Erythroblast (primary cell): ENCODE results near the gene RFC4.
"Not testable (repeated sequence)": the region's sequence is repeated elsewhere in the genome, so short reads cannot be mapped to it uniquely, and the experiment has no call there.

Experiments
- DNase-seq, 2 experiments: peaks; one replicate each; lab custom pipeline; 2025; lab: John Stamatoyannopoulos, UW
- GATA1 ChIP-seq: IDR thresholded peaks from 2 replicates; pipeline ENCODE4 v1.6.1; 2011; ENCODE audit warnings: low read depth, mild to moderate bottlenecking, control low read depth, low read length, moderate library complexity
- POLR2A ChIP-seq: IDR thresholded peaks from 2 replicates; pipeline ENCODE4 v1.6.1; 2011; ENCODE audit warnings: mild to moderate bottlenecking, low read length

RFC4 gene

DNA sequence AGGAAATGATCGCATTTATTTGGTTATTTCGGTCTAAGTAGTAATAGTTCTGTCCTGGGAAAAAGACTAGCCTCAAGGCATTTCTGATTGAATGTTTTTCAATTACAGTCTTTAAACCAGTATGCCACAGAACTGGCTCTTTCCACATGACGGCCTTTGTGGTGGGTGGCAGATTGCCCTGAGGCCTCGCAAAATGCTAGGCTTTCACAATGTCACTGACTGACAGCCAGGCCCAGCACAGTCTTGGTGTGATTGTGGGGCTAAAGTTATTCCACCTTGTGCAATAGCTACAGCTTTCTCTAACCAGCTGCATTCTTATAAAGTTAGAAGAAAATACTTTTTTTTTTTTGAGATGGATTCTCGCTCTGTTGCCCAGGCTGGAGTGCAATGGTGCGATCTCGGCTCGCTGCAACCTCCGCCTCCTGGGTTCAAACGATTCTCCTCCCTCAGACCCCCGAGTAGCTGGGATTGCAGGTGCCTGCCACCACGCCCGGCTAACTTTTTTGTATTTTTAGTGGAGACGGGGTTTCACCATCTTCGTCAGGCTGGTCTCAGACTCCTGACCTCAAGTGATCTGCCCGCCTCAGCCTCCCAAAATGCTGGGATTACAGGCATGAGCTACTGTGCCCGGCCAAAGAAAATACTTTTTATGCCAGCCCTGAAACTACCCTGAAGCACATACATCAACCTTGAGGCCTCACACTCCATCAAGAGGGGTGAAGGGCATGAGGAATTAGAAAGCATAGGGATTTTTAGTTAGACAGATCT, 33.8 kb upstream of the RFC4 start:
- DNase-seq, result no peak
- no peak for TF ChIP-seq POLR2A
- no peak for TF ChIP-seq GATA1

- TF ChIP-seq POLR2A (no peak), GATA1 (no peak)
- no peak for DNase-seq
Measured at GRCh38 chr3:186832276-186832675, 26.0 kb upstream of the RFC4 start.

DNA sequence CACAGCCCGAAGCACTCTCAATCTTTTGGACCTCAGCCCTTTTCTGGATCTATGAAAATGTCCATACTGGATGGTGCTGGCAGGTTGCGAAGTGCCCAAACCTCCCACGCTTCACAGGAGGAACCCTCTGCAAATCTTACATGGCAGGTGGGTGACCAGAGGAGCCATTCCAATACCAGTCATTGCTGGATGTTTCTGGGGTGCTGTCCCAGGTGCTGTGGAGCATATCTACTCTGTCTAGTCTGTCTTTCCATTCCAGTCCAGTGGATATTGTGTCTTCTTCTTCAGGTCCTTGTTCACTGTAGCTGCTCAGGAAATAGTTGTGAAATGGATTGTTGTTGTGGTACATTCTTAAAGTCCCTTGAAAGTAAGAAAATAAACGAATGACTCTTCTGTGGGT, 25.5 kb upstream of the RFC4 start:
- TF ChIP-seq GATA1 (no peak), POLR2A (no peak)
- DNase-seq, result no peak

GRCh38 chr3:186828340-186828739, 22.1 kb upstream of the RFC4 start:
- DNase-seq, result no peak
- TF ChIP-seq POLR2A, result no peak
- no peak for TF ChIP-seq GATA1

DNA sequence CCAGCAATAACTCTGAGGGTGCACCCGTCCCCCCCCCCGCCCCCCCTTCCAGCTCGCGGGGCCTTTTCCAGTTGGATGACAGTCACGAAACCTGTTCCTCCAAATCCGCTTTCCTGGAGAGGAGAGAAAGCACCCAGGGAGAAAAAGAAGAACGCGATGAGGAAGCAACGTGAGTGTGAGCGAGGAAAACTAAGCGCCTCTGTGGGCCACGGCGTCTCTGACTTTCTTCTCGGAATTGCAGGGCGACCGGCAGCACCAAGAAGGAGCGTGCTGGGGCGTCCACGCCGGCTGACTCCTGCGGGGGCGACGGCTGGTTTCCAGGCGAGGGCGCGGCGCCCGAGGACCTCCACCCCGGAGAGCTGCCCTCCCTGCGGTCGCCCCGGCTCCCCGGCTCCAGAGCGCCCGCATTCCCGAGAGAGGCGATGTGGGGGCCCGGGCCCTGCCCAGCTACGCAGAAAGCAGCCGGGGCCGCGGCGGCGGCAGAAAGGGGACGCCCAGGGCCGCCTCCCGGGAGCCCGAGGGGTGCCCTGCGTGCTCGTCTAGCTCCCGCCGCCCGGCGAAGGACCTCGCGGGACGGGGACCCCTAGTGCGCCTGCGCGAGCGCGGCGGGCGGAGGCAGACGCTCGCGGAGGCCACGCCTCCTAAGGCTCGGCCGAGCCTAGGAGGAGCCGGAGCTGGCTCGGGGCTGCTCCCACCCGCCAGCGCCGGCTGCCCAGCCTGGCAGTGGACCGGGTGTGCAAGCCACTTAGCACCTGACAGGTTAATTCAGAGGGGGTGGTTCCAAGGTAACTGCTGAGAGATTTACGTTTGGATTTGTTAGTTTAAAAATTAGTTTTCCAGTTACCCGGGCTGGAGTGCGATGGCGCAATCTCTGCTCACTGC, 20.9 kb upstream of the RFC4 start:
- no peak for TF ChIP-seq GATA1
- peak; percentile 75 for TF ChIP-seq POLR2A
- DNase-seq, result peak; percentile 91 to 95

- DNase-seq, result peak in 1 of 2 experiments; percentile 54
Measured at GRCh38 chr3:186826410-186826975, 20.2 kb upstream of the RFC4 start.

DNA sequence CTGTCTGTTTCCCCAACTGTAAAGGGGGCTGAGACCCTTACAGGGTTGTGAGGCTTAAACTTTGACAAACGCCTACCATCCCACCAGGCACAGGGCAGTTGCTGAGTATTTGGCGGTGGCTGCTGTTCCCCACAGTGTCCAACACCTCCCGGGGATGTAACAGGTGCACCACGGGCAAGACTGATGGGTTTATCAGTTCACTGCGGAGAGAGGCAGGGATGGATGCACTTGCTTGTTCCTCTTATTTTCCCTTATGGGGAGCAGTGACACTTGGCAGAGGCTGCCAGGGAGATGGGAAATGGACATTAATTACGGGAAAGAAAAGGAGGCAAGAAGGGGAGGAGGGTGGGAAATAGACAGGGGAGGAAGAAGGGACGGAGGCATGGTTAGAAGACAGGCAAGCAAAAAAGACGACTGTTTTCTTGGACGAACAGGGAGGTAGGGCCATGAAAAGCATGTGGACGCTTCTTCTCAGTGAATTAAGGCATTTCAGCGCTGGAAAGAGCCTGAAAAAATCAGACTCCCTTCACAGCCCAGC, 19.7 kb upstream of the RFC4 start:
- TF ChIP-seq POLR2A, result no peak
- no peak for TF ChIP-seq GATA1
- DNase-seq, result peak; percentile 60 to 62

More at GRCh38 chr3:186826410-186826975, 20.2 kb upstream of the RFC4 start:
- TF ChIP-seq GATA1, result no peak
- TF ChIP-seq POLR2A, result no peak

GRCh38 chr3:186825294-186825821, 19.1 kb upstream of the RFC4 start:
- DNase-seq, result peak; percentile 88 to 92
- TF ChIP-seq POLR2A (no peak), GATA1 (no peak)

DNA sequence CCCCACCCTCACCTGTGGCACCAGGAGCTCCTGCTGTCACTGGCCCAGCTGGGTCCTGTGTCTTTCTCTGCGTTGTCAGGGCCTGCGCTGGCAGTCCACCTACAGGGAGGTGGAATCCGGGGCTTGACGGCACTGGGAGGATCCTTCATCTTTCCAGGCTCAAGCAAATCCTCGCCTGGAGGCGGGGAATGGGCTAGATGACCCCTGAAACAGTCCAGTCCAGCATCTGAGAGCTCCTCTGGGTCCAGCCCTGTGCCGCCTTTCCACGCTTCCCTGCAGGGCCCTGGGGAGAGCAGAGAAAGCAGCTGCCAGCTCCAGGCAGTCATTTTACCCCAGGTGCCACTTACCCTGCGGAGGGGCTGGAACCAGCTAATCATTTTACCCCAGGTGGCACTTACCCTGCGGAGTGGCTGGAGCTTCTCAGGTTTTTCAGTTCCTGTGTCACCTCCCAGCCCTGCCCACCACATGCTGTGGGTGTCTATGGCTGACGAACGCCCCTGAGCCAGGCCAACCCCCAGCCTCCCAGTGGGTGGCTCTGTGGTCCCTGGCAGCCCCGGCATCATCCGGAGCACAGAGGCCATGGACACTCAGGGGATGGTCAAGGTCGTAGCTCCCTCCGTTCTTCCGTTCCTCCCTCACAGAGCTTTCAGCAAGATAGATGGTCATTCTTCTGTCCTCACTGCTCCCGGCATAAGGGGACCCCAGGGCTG, 18.3 kb upstream of the RFC4 start:
- no peak for TF ChIP-seq GATA1
- no peak for TF ChIP-seq POLR2A
- peak; percentile 28 to 42 for DNase-seq

DNA sequence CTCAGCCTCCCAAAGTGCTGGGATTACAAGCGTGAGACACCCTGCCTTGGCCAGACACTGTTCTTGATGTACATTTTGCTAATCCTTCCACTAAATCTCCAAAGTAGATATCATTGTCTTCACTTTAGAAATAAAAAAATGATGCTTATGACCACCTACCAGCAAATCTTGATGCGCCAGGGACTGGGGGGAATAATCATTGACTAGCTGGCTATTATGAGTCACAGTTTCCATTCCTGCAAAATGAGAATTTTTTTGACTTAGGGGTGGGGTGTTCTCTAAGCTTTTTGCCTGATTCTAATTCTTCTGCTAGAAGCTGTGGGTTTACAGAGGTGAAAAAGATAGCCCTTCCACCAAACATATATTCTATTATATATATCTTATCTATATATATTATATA, 17.1 kb upstream of the RFC4 start:
- TF ChIP-seq GATA1 (no peak), POLR2A (no peak)
- DNase-seq, result peak; percentile 33 to 46

DNA sequence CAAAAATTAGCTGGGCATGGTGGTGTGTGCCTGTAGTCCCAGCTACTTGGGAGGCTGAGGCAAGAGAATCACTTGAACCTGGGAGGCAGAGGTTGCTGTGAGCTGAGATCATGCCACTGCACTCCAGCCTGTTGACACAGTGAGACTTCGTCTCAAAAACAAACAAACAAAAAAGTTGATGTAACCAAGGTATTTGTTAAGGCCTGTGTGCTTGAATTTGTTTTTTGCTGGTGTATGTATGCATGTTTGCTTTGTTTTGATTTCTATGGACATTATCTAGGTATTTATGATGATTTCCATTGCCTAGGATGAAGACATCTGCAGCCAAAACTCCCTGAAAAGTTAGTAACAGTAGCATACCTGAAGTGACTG, 16.1 kb upstream of the RFC4 start:
- DNase-seq, result not testable (repeated sequence)

- TF ChIP-seq POLR2A, result no peak
- no peak for TF ChIP-seq GATA1
- peak; percentile 68 to 83 for DNase-seq
Measured at GRCh38 chr3:186821429-186822387, 15.4 kb upstream of the RFC4 start.

GRCh38 chr3:186818956-186819355, 12.7 kb upstream of the RFC4 start:
- TF ChIP-seq POLR2A (no peak), GATA1 (no peak)
- DNase-seq, result no peak
